ENCODE results near the gene BCOR. TPM values are rescaled to one million over a fixed set of nuclear protein-coding genes. Genes with fewer than 3 reads are reported as not detected.

BCOR gene
- total and polyA plus RNA-seq, 2 of the 13 experiments (the other 11 are each of a cell fraction or from before 2014, with no cell fraction given), result 14.3 to 15.2 TPM

GRCh38 chrX:40147126-40147952, 49.6 kb upstream of the BCOR start:
- ChIA-PET POLR2A (interaction anchor here (0.9 to 2.9 kb wide), 6 partner anchors 8 to 65 kb away, joined by 3 to 23 read pairs (median 5); partner anchors contain the start of gene BCOR), CTCF (ENCODE audit: low intra/inter-chr PET ratio, low total read pairs) (no interaction called here)
- Histone ChIP-seq H2AFZ (ENCODE audit: low read length) (no peak overlapping the region), H3K9me3 (ENCODE audit: low read length) (no peaks in the 10 kb centered on the region), H3K79me2 (ENCODE audit: insufficient read depth, low read length) (peaks cover 14% of the 10 kb centered on the region), H3K4me3 (replicated peaks in 1 of 3; ENCODE audit: insufficient read depth in 1 of 3, low read depth in 2 of 3, low read length in 3 of 3) (peak overlapping the region in 2 of 3 experiments; percentile 65 to 74; a peak in 3 of 6 replicates), H3K4me1 (ENCODE audit: insufficient read depth, low read length) (peaks cover 62% of the 10 kb centered on the region), H3K27ac (ENCODE audit: extremely low read length, insufficient read depth, low read length) (no peak overlapping the region), H3K36me3 (replicated peaks in 1 of 2; ENCODE audit: control insufficient read depth in 1 of 2, insufficient read depth in 2 of 2, low read length in 2 of 2) (no peaks in the 10 kb centered on the region), H3K4me2 (ENCODE audit: low read depth, low read length) (peak overlapping the region; percentile 74), H3K9ac (ENCODE audit: insufficient read depth, low read depth, low read length) (peak overlapping the region; percentile 73; the same call in 1 of the 2 replicates), H3K27me3 (ENCODE audit: control insufficient read depth in 1 of 2, insufficient read depth in 2 of 2, low read length in 2 of 2) (no peaks in the 10 kb centered on the region), H4K20me1 (ENCODE audit: insufficient read depth, low read length) (no peaks in the 10 kb centered on the region)
- ATAC-seq (no peak), FAIRE-seq (no peak), DNase-seq (ENCODE audit: low spot score) (no peak)
- in situ Hi-C loops (cut with HindIII; ENCODE audit: extremely low pct_ligation_motif_present, low pct_unique_long_range_greater_than_20kb) (no loop called here), intact Hi-C loops (cut with micrococcal nuclease; ENCODE audit: unreplicated experiment) (no loop called here)
- WGBS (ENCODE audit: low lambda C conversion rate), result 95% methylated on average over 31 of the region's 50 CpGs
- BruUV-seq (replicated peaks), result no TSS peak
- TF ChIP-seq HCFC1 (IDR thresholded peaks at IDR 0.05; ENCODE audit: low read depth, low read length) (no peak), BHLHE40 (IDR thresholded peaks at IDR 0.05; ENCODE audit: low read length) (no peak), ZC3H4 (CRISPR knock-in tag; IDR thresholded peaks at IDR 0.05; ENCODE audit: borderline replicate concordance) (no peak), HOXA7 (CRISPR knock-in tag; IDR thresholded peaks at IDR 0.05) (no peak), MTA1 (CRISPR knock-in tag; IDR thresholded peaks at IDR 0.05; ENCODE audit: borderline replicate concordance) (no peak), ZNF256 (CRISPR knock-in tag; conservative IDR thresholded peaks at IDR 0.05) (no peak), DZIP1 (CRISPR knock-in tag; IDR thresholded peaks at IDR 0.05) (no peak), RFX1 (IDR thresholded peaks at IDR 0.05) (no peak), PAWR (CRISPR knock-in tag; IDR thresholded peaks at IDR 0.05; ENCODE audit: borderline replicate concordance) (no peak), ZSCAN25 (CRISPR knock-in tag; IDR thresholded peaks at IDR 0.05) (no peak), ZNF549 (CRISPR knock-in tag; IDR thresholded peaks at IDR 0.05) (no peak), ZIK1 (CRISPR knock-in tag; IDR thresholded peaks at IDR 0.05; ENCODE audit: borderline replicate concordance, low read depth) (no peak), ZNF770 (CRISPR knock-in tag; IDR thresholded peaks at IDR 0.05) (no peak), PRDM15 (CRISPR knock-in tag; IDR thresholded peaks at IDR 0.05) (no peak), ZFP62 (CRISPR knock-in tag; IDR thresholded peaks at IDR 0.05) (no peak), ZNF556 (CRISPR knock-in tag; IDR thresholded peaks at IDR 0.05; ENCODE audit: borderline replicate concordance) (no peak), MTF1 (CRISPR knock-in tag; IDR thresholded peaks at IDR 0.05) (no peak)
